Retina (tissue), 1 donor: ENCODE data around the gene SIGLEC15.

Experiments used
- DNase-seq: peaks from one replicate; pipeline ENCODE4 v3.0.0-alpha.2; 2016

SIGLEC15 gene

GRCh38 chr18:45887585-45887984 lies 62.1 kb downstream of the SIGLEC15 start:
- DNase-seq: no peak

- no peak for DNase-seq
Measured at GRCh38 chr18:45889419-45890064, 64.1 kb downstream of the SIGLEC15 start.

- no peak for DNase-seq
Measured at GRCh38 chr18:45890606-45891005, 65.1 kb downstream of the SIGLEC15 start.

GRCh38 chr18:45891806-45892205 lies 66.3 kb downstream of the SIGLEC15 start:
- DNase-seq: no peak
